ENCODE results near the gene SLC25A12. TPM values are rescaled to one million over a fixed set of nuclear protein-coding genes. Genes with fewer than 3 reads are reported as not detected.

The SLC25A12 gene
- total RNA-seq, 1 experiment from 2014 or later: 17.7 TPM

DNA sequence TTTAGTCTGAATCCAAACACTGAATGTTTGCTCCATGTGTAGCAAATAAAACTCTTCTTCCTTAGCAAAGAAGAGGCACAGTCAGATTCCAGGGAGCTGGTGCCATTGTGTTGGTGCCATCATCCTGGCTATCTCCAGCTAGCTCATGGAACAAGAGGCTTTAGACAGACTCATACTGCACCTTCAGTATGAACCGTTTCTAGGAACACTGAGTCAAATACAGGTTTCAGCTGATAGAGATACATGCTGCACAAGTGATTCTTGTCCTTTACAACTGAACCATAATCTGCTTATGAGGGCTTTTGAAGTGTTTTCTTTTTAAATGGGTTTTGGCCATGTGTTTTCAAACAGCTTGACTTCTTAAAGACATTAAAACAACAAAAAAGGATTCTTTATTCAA is 148.9 kb downstream of the SLC25A12 start:
- H3K27ac ChIP-seq (ENCODE audit: low read depth, low read length, poor library complexity, severe bottlenecking): no peak overlapping the region
- no peak for DNase-seq (ENCODE audit: low spot score)
- intact Hi-C loops (cut with micrococcal nuclease; ENCODE audit: unreplicated experiment): no loop called here
- H3K4me3 ChIP-seq (ENCODE audit: low read depth, low read length, poor library complexity, severe bottlenecking): no peak overlapping the region
- CTCF ChIA-PET: no interaction called here
- no peaks in the 10 kb centered on the region for H3K9me3 ChIP-seq (ENCODE audit: low read depth, low read length, poor library complexity, severe bottlenecking)
- TF ChIP-seq, protein P1, sequence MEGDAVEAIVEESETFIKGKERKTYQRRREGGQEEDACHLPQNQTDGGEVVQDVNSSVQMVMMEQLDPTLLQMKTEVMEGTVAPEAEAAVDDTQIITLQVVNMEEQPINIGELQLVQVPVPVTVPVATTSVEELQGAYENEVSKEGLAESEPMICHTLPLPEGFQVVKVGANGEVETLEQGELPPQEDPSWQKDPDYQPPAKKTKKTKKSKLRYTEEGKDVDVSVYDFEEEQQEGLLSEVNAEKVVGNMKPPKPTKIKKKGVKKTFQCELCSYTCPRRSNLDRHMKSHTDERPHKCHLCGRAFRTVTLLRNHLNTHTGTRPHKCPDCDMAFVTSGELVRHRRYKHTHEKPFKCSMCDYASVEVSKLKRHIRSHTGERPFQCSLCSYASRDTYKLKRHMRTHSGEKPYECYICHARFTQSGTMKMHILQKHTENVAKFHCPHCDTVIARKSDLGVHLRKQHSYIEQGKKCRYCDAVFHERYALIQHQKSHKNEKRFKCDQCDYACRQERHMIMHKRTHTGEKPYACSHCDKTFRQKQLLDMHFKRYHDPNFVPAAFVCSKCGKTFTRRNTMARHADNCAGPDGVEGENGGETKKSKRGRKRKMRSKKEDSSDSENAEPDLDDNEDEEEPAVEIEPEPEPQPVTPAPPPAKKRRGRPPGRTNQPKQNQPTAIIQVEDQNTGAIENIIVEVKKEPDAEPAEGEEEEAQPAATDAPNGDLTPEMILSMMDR (conservative IDR thresholded peaks at IDR 0.05; ENCODE audit: low read depth, low read length): no peak
- TF ChIP-seq EZH2 (IDR thresholded peaks at IDR 0.05; ENCODE audit: borderline replicate concordance, low read depth, low read length, poor library complexity, severe bottlenecking): no peak
- no peaks in the 10 kb centered on the region for H3K27me3 ChIP-seq (replicated peaks; ENCODE audit: insufficient read depth, low read depth, low read length, poor library complexity)
- POLR2A ChIA-PET (ENCODE audit: low non-redundant PET): no interaction called here
- peaks cover 9% of the 10 kb centered on the region for H3K4me1 ChIP-seq (ENCODE audit: insufficient read depth, low read length, poor library complexity, severe bottlenecking)
- H3K36me3 ChIP-seq (ENCODE audit: insufficient read depth, low read length, poor library complexity, severe bottlenecking): peaks cover 62% of the 10 kb centered on the region
- BruUV-seq (replicated peaks): no TSS peak

GRCh38 chr2:171742760-171743159 is 151.3 kb downstream of the SLC25A12 start:
- POLR2A ChIA-PET (ENCODE audit: low non-redundant PET): no interaction called here
- intact Hi-C loops (cut with micrococcal nuclease; ENCODE audit: unreplicated experiment): no loop called here

DNA sequence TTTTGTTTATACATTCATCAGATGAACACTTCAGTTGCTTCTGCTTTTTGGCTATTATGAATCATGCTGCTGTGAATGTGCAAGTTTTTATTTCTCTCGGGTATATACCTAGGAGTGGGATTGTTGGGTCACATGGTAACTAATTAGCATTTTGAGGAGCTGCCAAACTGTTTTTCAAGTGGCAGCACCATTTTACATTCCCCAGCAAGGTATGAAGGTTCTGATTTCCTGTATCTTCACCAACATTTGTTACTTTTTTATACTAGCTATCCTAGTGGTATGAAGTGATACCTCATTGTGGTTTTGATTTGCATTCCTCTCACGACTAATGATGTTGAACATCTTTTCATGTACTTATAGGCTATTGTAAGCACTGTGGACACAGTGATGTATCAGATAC is 152.9 kb downstream of the SLC25A12 start:
- peaks cover 50% of the 10 kb centered on the region for H3K36me3 ChIP-seq (ENCODE audit: insufficient read depth, low read length, poor library complexity, severe bottlenecking)
- DNase-seq (ENCODE audit: low spot score): no peak
- H3K9me3 ChIP-seq (ENCODE audit: low read depth, low read length, poor library complexity, severe bottlenecking): no peaks in the 10 kb centered on the region
- intact Hi-C loops (cut with micrococcal nuclease; ENCODE audit: unreplicated experiment): no loop called here
- H3K27me3 ChIP-seq (replicated peaks; ENCODE audit: insufficient read depth, low read depth, low read length, poor library complexity): no peaks in the 10 kb centered on the region
- H3K4me1 ChIP-seq (ENCODE audit: insufficient read depth, low read length, poor library complexity, severe bottlenecking): peaks cover 9% of the 10 kb centered on the region
- ChIA-PET CTCF (no interaction called here), POLR2A (ENCODE audit: low non-redundant PET) (interaction anchor here (0.6 kb wide), 1 partner anchor 47 kb away, joined by 3 read pairs; no protein-coding TSS in a partner anchor)
- BruUV-seq (replicated peaks): no TSS peak
- TF ChIP-seq EZH2 (IDR thresholded peaks at IDR 0.05; ENCODE audit: borderline replicate concordance, low read depth, low read length, poor library complexity, severe bottlenecking): no peak
- TF ChIP-seq, protein P1 (conservative IDR thresholded peaks at IDR 0.05; ENCODE audit: low read depth, low read length): no peak
- no peak overlapping the region for H3K4me3 ChIP-seq (ENCODE audit: low read depth, low read length, poor library complexity, severe bottlenecking)
- H3K27ac ChIP-seq (ENCODE audit: low read depth, low read length, poor library complexity, severe bottlenecking): no peak overlapping the region

More at GRCh38 chr2:171742760-171743159, 151.3 kb downstream of the SLC25A12 start:
- CTCF ChIA-PET: no interaction called here
- peaks cover 55% of the 10 kb centered on the region for H3K36me3 ChIP-seq (ENCODE audit: insufficient read depth, low read length, poor library complexity, severe bottlenecking)
- no TSS peak for BruUV-seq (replicated peaks)
- DNase-seq (ENCODE audit: low spot score): no peak
- H3K27ac ChIP-seq (ENCODE audit: low read depth, low read length, poor library complexity, severe bottlenecking): no peak overlapping the region
- no peaks in the 10 kb centered on the region for H3K27me3 ChIP-seq (replicated peaks; ENCODE audit: insufficient read depth, low read depth, low read length, poor library complexity)
- peaks cover 9% of the 10 kb centered on the region for H3K4me1 ChIP-seq (ENCODE audit: insufficient read depth, low read length, poor library complexity, severe bottlenecking)
- no peaks in the 10 kb centered on the region for H3K9me3 ChIP-seq (ENCODE audit: low read depth, low read length, poor library complexity, severe bottlenecking)
- no peak for TF ChIP-seq EZH2 (IDR thresholded peaks at IDR 0.05; ENCODE audit: borderline replicate concordance, low read depth, low read length, poor library complexity, severe bottlenecking)
- TF ChIP-seq, protein P1 (conservative IDR thresholded peaks at IDR 0.05; ENCODE audit: low read depth, low read length): no peak
- no peak overlapping the region for H3K4me3 ChIP-seq (ENCODE audit: low read depth, low read length, poor library complexity, severe bottlenecking)
